H1 (cell line): ENCODE measurements around the gene EME2. TPM values are rescaled to one million over a fixed set of nuclear protein-coding genes. Genes with fewer than 3 reads are reported as not detected.

Experiments
- CBX5 ChIP-seq: fragments of 300-800, 300-1000 bp; sonication (generic); IDR thresholded peaks from 2 replicates; pipeline ENCODE4 v1.7.1; 2016; ENCODE audit warnings: antibody characterized with exemption, low read length, low read depth
- KDM4A ChIP-seq: IDR thresholded peaks from one replicate; pipeline ENCODE4 v1.7.1; 2012; ENCODE audit warnings: low read depth, mild to moderate bottlenecking, moderate library complexity, low read length, inconsistent platforms; ENCODE audit not compliant: severe bottlenecking
- RFX5 ChIP-seq: IDR thresholded peaks from 2 replicates; pipeline ENCODE4 v1.6.1; 2011; ENCODE audit warnings: low read depth, low read length, improper control_type of control experiment, borderline replicate concordance
- RNF2 ChIP-seq: fragments of 200-900, 300-1000 bp; sonication (generic); IDR thresholded peaks from 2 replicates; pipeline ENCODE4 v1.7.1; 2016; ENCODE audit warnings: borderline replicate concordance, low read depth, mild to moderate bottlenecking, antibody characterized with exemption, low read length; ENCODE audit not compliant: poor library complexity, severe bottlenecking; ENCODE audit errors: missing control alignments
- SP1 ChIP-seq: IDR thresholded peaks from 2 replicates; pipeline ENCODE4 v1.6.1; 2011; ENCODE audit warnings: low read depth, low read length
- SUZ12 ChIP-seq: fragments of 200-600 bp; sonication (generic); IDR thresholded peaks from 2 replicates; pipeline ENCODE4 v1.6.1; 2012; ENCODE audit warnings: mild to moderate bottlenecking, inconsistent platforms, low read length, moderate library complexity, mixed read lengths
- ZNF274 ChIP-seq: IDR thresholded peaks from 2 replicates; pipeline ENCODE4 v1.7.0; 2012; ENCODE audit warnings: low read length, borderline replicate concordance; ENCODE audit errors: extremely low read depth
- polyA plus RNA-seq, 7 experiments: library from polyadenylated mRNA; depleted of rRNA in 3 of 7; stranded (reverse) in 5 of 7; unstranded in 2 of 7; fragments of >200 nt in 5 of 7; fragments of 200-250 nt in 2 of 7; gene quantifications; 1 replicate in 5 of 7; 2 replicates in 1 of 7; 4 replicates in 1 of 7; pipeline versions ENCODE4 v1.2.1 to v1.2.3, GENCODE V29; 2011 to 2013; ENCODE audit warnings: missing spikeins in 2 of 7, mixed read lengths in 2 of 7
- total RNA-seq: library from RNA; stranded (reverse); fragmentation: NEBNext Ultra II Directional; extraction: Animal tissue kit (Norgen Biotek cat#: 25700); gene quantifications from 2 replicates; pipeline ENCODE4 v1.2.1, GENCODE V29; 2021

Gene EME2
- total and polyA plus RNA-seq, 2 of the 8 experiments (the other 6 are each of a cell fraction or from before 2014, with no cell fraction given) = 13.1 to 19.7 TPM

DNA sequence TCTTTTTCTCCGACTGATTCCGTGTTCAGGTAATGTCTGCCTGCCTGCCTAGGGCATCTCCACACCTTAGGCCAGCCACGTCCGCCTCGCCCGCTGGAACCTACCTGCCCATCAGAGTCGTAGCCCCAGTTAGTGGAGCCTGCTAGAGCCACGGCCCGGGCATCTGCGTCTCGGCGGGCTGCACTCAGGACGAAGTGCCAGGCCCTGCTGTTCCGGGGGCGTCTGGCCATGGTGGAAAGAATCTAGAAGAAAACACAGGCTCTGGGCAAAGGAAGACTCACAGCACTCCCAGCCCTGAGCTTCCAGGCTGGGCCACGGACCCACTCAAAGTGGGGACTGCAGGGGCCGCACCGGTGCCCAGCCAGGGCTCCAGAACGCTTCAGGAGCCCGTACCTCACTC is 8.6 kb downstream of the EME2 start (continued):
- TF ChIP-seq RFX5 = no peak
- no peak for TF ChIP-seq ZNF274
- TF ChIP-seq CBX5 = no peak
- no peak for TF ChIP-seq KDM4A
- no peak for TF ChIP-seq RNF2
- no peak for TF ChIP-seq SUZ12
- TF ChIP-seq SP1 = no peak
